Epithelial cell of esophagus (primary cell): ENCODE measurements around the gene NUTF2.

ENCODE experiments used
- DNase-seq: peaks from one replicate; pipeline ENCODE4 v3.0.0; 2010; ENCODE audit warnings: low read depth
- H3K4me3 ChIP-seq: 2 replicates; pipeline ENCODE4 v1.5.1; 2011; ENCODE audit warnings: mild to moderate bottlenecking, low read length, control low read depth
- CTCF ChIP-seq: IDR thresholded peaks from 2 replicates; pipeline ENCODE4 v1.5.1; 2011; ENCODE audit warnings: low read depth, mild to moderate bottlenecking, low read length, control low read depth, inconsistent platforms; ENCODE audit not compliant: insufficient read depth; ENCODE audit errors: missing control alignments

NUTF2 gene

GRCh38 chr16:67846320-67847063, at the start of gene NUTF2:
Gene NUTF2 (plus strand): TSS chr16:67846933. CDS start chr16:67865131, 18,198 bp downstream.
- DNase-seq, result peak; percentile 94
- peak within 1 kb of the TSS; percentile 74 for H3K4me3 ChIP-seq
- TF ChIP-seq CTCF, result no peak

- no peak overlapping the region for H3K4me3 ChIP-seq
- TF ChIP-seq CTCF, result no peak
- DNase-seq, result no peak
Measured at GRCh38 chr16:67800338-67800926, 46.3 kb upstream of the NUTF2 start.

- no peak for DNase-seq
- H3K4me3 ChIP-seq, result no peak overlapping the region
- no peak for TF ChIP-seq CTCF
Measured at GRCh38 chr16:67801241-67801640, 45.5 kb upstream of the NUTF2 start.

- H3K4me3 ChIP-seq, result no peak overlapping the region
- no peak for TF ChIP-seq CTCF
- no peak for DNase-seq
Measured at GRCh38 chr16:67801883-67802282, 44.9 kb upstream of the NUTF2 start.

GRCh38 chr16:67803894-67804293, 42.8 kb upstream of the NUTF2 start:
- TF ChIP-seq CTCF, result no peak
- no peak overlapping the region for H3K4me3 ChIP-seq
- DNase-seq, result no peak

- peak overlapping the region; percentile 95 for H3K4me3 ChIP-seq
- TF ChIP-seq CTCF, result no peak
- DNase-seq, result no peak
Measured at GRCh38 chr16:67804853-67805542, 41.7 kb upstream of the NUTF2 start.
